EH (cell line): ENCODE results near the gene AQP12B.

ENCODE experiments used
- DNase-seq: peaks from one replicate; pipeline ENCODE4 v3.0.0-alpha.2; 2015; ENCODE audit warnings: low read depth

AQP12B gene

DNA sequence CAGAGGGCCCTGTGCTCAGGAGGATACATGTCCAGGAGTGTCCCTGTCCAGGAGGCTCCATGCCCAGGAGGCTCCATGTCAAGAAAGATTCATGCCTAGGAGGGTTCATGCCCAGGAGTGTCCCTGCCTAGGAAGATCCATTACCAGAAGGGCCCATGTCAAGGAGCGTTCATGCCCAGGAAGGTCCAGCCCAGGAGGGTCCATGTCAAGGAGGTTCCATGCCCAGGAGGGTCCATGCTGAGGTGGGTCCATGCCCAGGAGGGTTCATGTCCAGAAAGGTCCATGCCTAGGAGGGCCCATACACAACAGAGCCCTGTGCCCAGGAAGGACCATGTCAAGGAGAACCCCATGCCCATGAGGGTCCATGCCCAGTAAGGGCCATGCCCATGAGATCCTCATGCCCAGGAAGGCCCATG is 50.4 kb downstream of the AQP12B start:
- DNase-seq: no peak

DNA sequence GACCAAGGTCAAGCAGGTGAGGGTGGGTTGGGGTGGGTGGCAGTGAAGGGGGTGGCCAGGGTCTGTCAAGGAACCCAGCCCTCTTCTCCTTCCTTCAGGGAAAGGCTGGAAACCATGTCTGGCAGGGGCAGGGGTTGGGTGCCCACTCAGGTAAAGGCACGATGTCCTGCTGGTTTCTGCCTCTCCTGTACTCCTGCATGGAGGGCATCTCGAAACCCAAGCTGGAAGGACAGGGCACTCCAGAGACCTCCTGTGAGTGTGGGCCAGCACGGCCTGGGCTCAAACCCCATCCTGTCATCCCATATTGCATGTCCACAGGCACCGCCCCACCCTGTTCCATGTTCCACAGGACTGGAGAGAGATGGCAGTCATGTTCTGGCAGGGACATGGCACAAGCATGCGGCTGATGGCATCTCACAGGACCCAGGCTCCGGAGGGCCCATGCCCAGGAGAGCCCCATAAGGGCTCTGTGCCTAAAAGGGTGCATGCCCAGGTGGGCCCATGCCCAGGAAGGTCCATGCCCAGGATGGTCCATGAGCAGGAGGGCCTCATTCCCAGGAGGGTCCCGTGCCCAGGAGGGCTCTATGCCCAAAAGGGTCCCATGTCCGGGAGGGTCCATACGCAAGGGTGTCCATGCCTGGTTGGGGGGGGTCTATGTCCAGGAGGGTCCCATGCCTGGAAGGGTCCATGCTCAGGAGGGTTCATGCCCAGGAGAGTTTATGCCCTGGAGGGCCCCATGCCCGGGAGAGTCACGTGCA is 51.0 kb downstream of the AQP12B start:
- no peak for DNase-seq

DNA sequence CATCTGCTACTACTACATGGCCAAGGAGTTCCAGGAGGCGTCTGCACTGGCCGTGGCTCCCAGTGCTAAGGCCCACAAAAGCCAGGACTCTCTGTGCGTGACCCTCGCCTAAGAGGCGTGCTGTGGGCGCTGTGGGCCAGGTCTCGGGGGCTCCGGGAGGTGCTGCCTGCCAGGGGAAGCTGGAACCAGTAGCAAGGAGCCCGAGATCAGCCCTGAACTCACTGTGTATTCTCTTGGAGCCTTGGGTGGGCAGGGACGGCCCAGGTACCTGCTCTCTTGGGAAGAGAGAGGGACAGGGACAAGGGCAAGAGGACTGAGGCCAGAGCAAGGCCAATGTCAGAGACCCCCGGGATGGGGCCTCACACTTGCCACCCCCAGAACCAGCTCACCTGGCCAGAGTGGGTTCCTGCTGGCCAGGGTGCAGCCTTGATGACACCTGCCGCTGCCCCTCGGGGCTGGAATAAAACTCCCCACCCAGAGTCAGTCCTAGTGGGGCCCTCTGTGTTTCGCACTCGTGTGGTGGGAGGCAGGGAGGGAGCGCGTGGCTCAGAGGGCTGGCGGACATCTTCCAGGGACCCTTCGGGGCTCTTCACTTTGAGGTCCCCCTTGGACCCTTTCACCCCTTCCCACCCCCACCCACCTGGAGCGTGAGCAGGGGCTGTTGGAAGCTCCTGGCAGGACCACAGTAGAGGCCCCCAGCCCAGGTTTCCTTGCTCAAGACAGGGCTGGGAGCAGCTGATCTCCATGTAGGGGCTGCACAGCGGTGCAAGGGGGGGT is 51.7 kb downstream of the AQP12B start:
- no peak for DNase-seq

DNA sequence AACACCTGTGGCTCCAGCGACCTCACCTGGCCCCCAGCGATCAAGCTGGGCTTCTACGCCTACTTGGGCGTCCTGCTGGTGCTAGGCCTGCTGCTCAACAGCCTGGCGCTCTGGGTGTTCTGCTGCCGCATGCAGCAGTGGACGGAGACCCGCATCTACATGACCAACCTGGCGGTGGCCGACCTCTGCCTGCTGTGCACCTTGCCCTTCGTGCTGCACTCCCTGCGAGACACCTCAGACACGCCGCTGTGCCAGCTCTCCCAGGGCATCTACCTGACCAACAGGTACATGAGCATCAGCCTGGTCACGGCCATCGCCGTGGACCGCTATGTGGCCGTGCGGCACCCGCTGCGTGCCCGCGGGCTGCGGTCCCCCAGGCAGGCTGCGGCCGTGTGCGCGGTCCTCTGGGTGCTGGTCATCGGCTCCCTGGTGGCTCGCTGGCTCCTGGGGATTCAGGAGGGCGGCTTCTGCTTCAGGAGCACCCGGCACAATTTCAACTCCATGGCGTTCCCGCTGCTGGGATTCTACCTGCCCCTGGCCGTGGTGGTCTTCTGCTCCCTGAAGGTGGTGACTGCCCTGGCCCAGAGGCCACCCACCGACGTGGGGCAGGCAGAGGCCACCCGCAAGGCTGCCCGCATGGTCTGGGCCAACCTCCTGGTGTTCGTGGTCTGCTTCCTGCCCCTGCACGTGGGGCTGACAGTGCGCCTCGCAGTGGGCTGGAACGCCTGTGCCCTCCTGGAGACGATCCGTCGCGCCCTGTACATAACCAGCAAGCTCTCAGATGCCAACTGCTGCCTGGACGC is 52.5 kb downstream of the AQP12B start:
- DNase-seq: no peak

DNA sequence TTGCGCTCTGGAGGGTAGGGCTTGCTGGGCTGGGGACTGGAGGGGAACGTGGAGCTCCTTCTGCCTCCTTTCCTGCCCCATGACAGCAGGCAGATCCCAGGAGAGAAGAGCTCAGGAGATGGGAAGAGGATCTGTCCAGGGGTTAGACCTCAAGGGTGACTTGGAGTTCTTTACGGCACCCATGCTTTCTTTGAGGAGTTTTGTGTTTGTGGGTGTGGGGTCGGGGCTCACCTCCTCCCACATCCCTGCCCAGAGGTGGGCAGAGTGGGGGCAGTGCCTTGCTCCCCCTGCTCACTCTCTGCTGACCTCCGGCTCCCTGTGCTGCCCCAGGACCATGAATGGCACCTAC is 53.1 kb downstream of the AQP12B start:
- DNase-seq: no peak

DNA sequence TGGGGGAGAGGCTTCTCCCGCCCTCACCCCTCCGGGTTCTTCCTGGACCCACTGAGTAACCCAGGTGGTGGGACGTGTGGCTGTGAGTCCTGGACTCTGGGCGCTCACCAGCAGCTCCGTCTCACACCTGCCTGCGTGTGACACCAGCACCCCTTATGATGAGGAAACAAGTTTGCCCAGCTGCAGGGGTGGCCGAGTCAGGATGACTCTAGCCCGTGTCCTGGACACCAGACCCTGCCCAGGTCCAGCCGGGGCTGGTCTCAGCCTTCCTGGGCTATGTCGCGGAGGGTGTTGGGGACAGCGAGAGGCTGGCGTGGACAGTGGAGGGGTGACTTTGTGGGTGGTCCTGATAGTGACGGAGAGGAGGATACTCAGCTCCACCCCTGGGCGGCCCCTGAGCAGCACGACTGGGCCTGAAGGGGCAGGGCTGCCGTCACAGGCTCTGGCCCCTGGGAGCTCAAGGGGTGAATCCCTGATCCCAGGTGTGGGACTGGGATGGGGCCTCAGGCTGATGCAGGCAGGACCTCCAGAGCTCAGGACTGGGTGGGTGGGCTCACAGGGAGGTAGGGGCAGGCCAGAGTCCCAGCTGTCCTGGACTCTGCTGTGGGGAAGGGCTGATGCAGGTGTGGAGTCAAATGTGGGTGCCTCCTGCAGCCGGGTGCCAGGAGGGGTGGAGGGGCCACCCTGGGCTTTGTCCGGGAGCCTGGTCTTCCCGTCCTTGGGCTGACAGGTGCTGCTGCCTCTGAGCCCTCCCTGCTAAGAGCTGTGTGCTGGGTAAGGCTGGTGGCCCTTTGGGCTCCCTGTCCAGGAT is 53.7 kb downstream of the AQP12B start:
- no peak for DNase-seq

DNA sequence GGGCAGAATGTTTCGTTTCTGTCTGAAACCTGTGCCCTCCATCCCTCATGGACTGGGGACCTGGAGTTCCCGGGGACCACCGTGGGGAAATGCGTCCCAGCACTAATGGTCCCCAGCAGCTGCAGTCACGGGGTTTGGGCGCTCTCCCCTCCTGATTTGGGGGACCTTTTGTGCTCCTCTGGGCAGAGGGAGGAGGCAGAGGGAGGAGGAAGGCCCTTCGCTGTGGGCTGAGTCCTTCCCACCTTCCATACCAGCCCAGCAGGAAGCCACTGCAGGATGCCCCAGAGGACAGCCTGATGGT is 54.2 kb downstream of the AQP12B start:
- no peak for DNase-seq

DNA sequence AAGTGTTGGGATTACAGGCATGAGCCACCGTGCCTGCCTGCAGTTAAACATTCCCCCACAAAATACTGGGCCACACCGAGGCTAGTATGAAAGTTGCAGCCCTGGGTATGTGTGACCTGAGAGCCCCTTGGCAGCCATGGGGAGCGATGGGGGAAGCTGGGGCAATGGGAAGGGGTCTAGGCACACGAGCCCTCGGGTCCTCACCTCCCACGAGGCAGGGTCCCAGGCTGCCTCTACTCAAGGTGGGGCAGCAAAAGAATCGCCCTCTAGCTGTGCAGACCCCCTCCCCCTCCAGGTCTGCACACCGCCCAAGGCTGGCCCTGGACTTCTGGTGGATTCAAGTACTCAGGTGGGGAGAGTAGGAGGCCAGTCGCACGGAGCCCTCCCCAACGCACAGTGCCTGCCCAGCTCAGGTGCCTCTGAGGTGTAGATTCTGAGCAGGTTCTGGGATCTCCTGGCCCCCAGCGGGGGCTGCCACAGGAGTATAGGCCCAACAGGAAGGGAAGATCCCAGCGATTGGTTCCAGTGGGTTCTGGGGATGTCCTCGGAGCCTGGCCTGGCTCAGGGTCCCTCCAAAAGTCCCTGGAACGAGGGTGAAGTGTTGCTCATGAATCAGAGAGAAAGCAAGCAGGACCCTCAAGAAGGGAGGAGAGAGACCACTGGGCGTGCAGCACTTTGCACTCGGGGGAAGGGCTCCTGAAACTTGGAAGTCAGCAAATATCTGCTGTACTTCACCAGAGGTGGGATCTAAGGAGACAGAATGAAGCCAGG is 54.8 kb downstream of the AQP12B start:
- DNase-seq: no peak

DNA sequence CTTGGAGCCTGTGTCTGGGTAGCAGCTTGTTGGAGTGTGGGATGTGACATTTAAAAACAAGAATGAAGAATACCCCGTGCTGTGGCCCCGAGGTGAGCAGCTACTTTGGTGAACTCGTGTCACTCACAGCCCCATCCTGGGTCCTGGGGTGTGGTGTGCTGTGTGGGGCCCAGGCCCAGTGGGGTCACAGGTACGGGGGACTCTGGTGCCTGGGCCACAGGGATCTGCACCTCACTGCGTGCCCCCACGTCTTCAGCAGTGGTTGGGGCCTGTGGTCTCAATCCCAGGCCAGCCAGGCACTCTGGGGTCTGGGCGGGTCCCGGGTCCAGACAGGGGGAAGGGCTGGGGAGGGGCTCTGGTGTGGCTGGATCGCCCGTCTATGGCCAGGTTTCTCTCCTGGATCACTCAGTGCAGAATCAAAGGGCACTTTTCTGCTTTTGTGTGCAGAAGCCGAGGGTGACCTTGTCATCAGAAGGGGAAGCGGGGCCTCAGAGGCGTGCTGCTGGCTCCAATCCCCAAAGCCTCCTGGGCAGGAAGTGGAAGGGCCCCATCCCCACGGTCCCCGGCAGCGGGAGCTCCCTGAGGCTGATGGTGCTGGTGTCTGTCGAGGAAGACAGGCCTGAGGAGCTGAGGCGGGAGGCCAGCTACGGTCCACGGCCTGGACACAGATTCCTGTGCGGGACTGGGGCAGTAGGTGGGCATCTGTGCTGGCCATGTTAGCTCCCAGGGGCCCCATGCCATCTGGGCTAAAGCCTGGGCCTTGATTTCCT is 56.0 kb downstream of the AQP12B start:
- no peak for DNase-seq
